Liver (tissue), 9 donors: ENCODE data around the gene TEX29. TPM values are rescaled to one million over a fixed set of nuclear protein-coding genes. Genes with fewer than 3 reads are reported as not detected.

Source experiments
- DNase-seq: peaks from one replicate; pipeline ENCODE4 v3.0.0-alpha.2; 2017; ENCODE audit warnings: low spot score
- H3K27ac ChIP-seq, 2 donors: one replicate each; pipeline ENCODE4 v1.7.0; 2013; ENCODE audit warnings: inconsistent platforms in 2 of 2, low read length in 2 of 2, control low read depth in 1 of 2, low read depth in 1 of 2, mild to moderate bottlenecking in 1 of 2
- H3K27me3 ChIP-seq, 4 donors: one replicate each; pipeline versions ENCODE4 v1.6.1 to v1.7.0; 2013; ENCODE audit warnings: low read length in 3 of 4, inconsistent platforms in 1 of 4, mild to moderate bottlenecking in 1 of 4, moderate library complexity in 1 of 4; ENCODE audit not compliant: control insufficient read depth in 4 of 4, insufficient read depth in 4 of 4
- H3K36me3 ChIP-seq, 4 donors: one replicate each; pipeline versions ENCODE4 v1.6.1 to v1.7.0; 2013; ENCODE audit warnings: low read length in 3 of 4, mild to moderate bottlenecking in 3 of 4, low read depth in 1 of 4, moderate library complexity in 1 of 4; ENCODE audit not compliant: control insufficient read depth in 4 of 4, insufficient read depth in 3 of 4
- H3K4me1 ChIP-seq, 4 donors: one replicate each; pipeline versions ENCODE4 v1.6.1 to v1.7.0; 2013; ENCODE audit warnings: low read length in 3 of 4, mild to moderate bottlenecking in 3 of 4, moderate library complexity in 1 of 4; ENCODE audit not compliant: control insufficient read depth in 4 of 4, insufficient read depth in 4 of 4
- H3K4me3 ChIP-seq, 3 donors: one replicate each; pipeline versions ENCODE4 v1.6.1 to v1.7.0; 2013; ENCODE audit warnings: low read length in 3 of 3, control low read depth in 1 of 3, low read depth in 1 of 3, mild to moderate bottlenecking in 1 of 3
- H3K9ac ChIP-seq, 2 donors: one replicate each; pipeline ENCODE4 v1.7.0; 2013; ENCODE audit warnings: low read length in 2 of 2, mild to moderate bottlenecking in 2 of 2, moderate library complexity in 2 of 2, control low read depth in 1 of 2, low read depth in 1 of 2
- H3K9me3 ChIP-seq, 4 donors: one replicate each; pipeline versions ENCODE4 v1.6.1 to v1.7.0; 2013; ENCODE audit warnings: low read length in 3 of 4; ENCODE audit not compliant: control insufficient read depth in 4 of 4
- ATF3 ChIP-seq: IDR thresholded peaks from 2 replicates; pipeline ENCODE4 v1.6.1; 2016; ENCODE audit warnings: antibody characterized with exemption
- EGR1 ChIP-seq, 2 donors: IDR thresholded peaks; 2 replicates each; pipeline ENCODE4 v1.6.1; 2016 to 2018; ENCODE audit warnings: antibody characterized with exemption in 2 of 2, low read depth in 2 of 2
- FOXA1 ChIP-seq: IDR thresholded peaks from 2 replicates; pipeline ENCODE4 v1.6.1; 2016; ENCODE audit warnings: antibody characterized with exemption
- FOXA2 ChIP-seq: IDR thresholded peaks from 2 replicates; pipeline ENCODE4 v1.6.1; 2016; ENCODE audit warnings: antibody characterized with exemption
- GABPA ChIP-seq, 2 donors: IDR thresholded peaks in 1 of 2; conservative IDR thresholded peaks in 1 of 2; 2 replicates each; pipeline ENCODE4 v1.6.1; 2016; ENCODE audit warnings: antibody characterized with exemption in 2 of 2, mild to moderate bottlenecking in 1 of 2, moderate library complexity in 1 of 2
- HNF4A ChIP-seq, 2 donors: conservative IDR thresholded peaks; 2 replicates each; pipeline ENCODE4 v1.6.1; 2016; ENCODE audit warnings: antibody characterized with exemption in 2 of 2, mild to moderate bottlenecking in 2 of 2
- HNF4G ChIP-seq: IDR thresholded peaks from 2 replicates; pipeline ENCODE4 v1.6.1; 2016; ENCODE audit warnings: antibody characterized with exemption
- JUND ChIP-seq, 2 donors: IDR thresholded peaks; 2 replicates each; pipeline ENCODE4 v1.6.1; 2016; ENCODE audit warnings: antibody characterized with exemption in 2 of 2
- MAX ChIP-seq: IDR thresholded peaks from 2 replicates; pipeline ENCODE4 v1.6.1; 2016; ENCODE audit warnings: antibody characterized with exemption
- NR2F2 ChIP-seq: IDR thresholded peaks from 2 replicates; pipeline ENCODE4 v1.6.1; 2016; ENCODE audit warnings: antibody characterized with exemption
- RAD21 ChIP-seq, 2 donors: IDR thresholded peaks; 2 replicates each; pipeline ENCODE4 v1.6.1; 2016; ENCODE audit warnings: antibody characterized with exemption in 2 of 2, mild to moderate bottlenecking in 2 of 2
- RXRA ChIP-seq, 2 donors: IDR thresholded peaks; 2 replicates each; pipeline ENCODE4 v1.6.1; 2017 to 2018; ENCODE audit warnings: antibody characterized with exemption in 2 of 2, mild to moderate bottlenecking in 1 of 2
- SP1 ChIP-seq: IDR thresholded peaks from 2 replicates; pipeline ENCODE4 v1.6.1; 2018; ENCODE audit warnings: antibody characterized with exemption, mild to moderate bottlenecking
- TAF1 ChIP-seq: conservative IDR thresholded peaks from 2 replicates; pipeline ENCODE4 v1.6.1; 2016; ENCODE audit warnings: antibody characterized with exemption, mild to moderate bottlenecking
- YY1 ChIP-seq: IDR thresholded peaks from 2 replicates; pipeline ENCODE4 v1.6.1; 2016; ENCODE audit warnings: antibody characterized with exemption, mild to moderate bottlenecking
- ZBTB33 ChIP-seq: IDR thresholded peaks from 2 replicates; pipeline ENCODE4 v1.6.1; 2016; ENCODE audit warnings: antibody characterized with exemption
- WGBS: extraction: QIAGEN DNeasy Blood & Tissue Kit; methylation state at CpG from one replicate; pipeline ENCODE4 v1.1.7; 2013; 5-methylcytosine and 5-hydroxymethylcytosine counted together
- polyA plus RNA-seq, 2 donors: library from polyadenylated mRNA; stranded (reverse) in 1 of 2; unstranded in 1 of 2; fragments of 200-250 nt in 1 of 2; fragments of >200 nt in 1 of 2; fragmentation: Nextera tagmentation in 1 of 2; extraction: Ambion mirVana in 1 of 2; gene quantifications; one replicate each; pipeline versions ENCODE4 v1.2.1 to v1.2.3, GENCODE V29; 2013 to 2015
- total RNA-seq, 2 donors: library from RNA; depleted of rRNA; stranded (reverse); fragments of >200 nt; gene quantifications; one replicate each; pipeline ENCODE4 v1.2.3, GENCODE V29; 2014
- TF ChIP-seq, protein P1 (sequence below): IDR thresholded peaks from 2 replicates; pipeline ENCODE4 v1.6.1; 2016; ENCODE audit warnings: antibody characterized with exemption, mild to moderate bottlenecking
- TF ChIP-seq, protein P2 (sequence below): fragments of 150-350 bp; IDR thresholded peaks from 2 replicates; pipeline ENCODE4 v1.5.1; 2017; ENCODE audit warnings: improper control_type of control experiment, low read depth, low read length; ENCODE audit not compliant: missing input control
- donor health status: healthy.
- donor health status: healthy.
- donor health status: healthy.
- donor health status: healthy.
- donor health status: healthy.

The TEX29 gene
- total and polyA plus RNA-seq, 4 donors: 0.17 TPM; not detected in 3

- Histone ChIP-seq H3K9ac (no peak overlapping the region), H3K4me1 (no peaks in the 10 kb centered on the region), H3K27ac (no peak overlapping the region), H3K27me3 (no peaks in the 10 kb centered on the region), H3K4me3 (no peak overlapping the region), H3K36me3 (peaks cover 8 to 44% (median 33%) of the 10 kb centered on the region in 4 donors), H3K9me3 (no peaks in the 10 kb centered on the region)
- DNase-seq: no peak
- no peak for TF ChIP-seq JUND (IDR thresholded peaks at IDR 0.05)
- WGBS: 89% methylated on average over 13 of the region's 13 CpGs
Observed at GRCh38 chr13:111298214-111298975, 22.0 kb upstream of the TEX29 start.

- DNase-seq: no peak
- WGBS: 97% methylated on average over 22 of the region's 22 CpGs
- H3K36me3 ChIP-seq: peaks cover 12 to 67% (median 53%) of the 10 kb centered on the region in 4 donors
Observed at GRCh38 chr13:111302045-111302726, 18.3 kb upstream of the TEX29 start.

More at GRCh38 chr13:111302045-111302726, 18.3 kb upstream of the TEX29 start:
- H3K27me3 ChIP-seq: no peaks in the 10 kb centered on the region
- TF ChIP-seq FOXA2: no peak
- TF ChIP-seq HNF4G: no peak
- TF ChIP-seq JUND (IDR thresholded peaks at IDR 0.05): no peak
- TF ChIP-seq, protein P1, sequence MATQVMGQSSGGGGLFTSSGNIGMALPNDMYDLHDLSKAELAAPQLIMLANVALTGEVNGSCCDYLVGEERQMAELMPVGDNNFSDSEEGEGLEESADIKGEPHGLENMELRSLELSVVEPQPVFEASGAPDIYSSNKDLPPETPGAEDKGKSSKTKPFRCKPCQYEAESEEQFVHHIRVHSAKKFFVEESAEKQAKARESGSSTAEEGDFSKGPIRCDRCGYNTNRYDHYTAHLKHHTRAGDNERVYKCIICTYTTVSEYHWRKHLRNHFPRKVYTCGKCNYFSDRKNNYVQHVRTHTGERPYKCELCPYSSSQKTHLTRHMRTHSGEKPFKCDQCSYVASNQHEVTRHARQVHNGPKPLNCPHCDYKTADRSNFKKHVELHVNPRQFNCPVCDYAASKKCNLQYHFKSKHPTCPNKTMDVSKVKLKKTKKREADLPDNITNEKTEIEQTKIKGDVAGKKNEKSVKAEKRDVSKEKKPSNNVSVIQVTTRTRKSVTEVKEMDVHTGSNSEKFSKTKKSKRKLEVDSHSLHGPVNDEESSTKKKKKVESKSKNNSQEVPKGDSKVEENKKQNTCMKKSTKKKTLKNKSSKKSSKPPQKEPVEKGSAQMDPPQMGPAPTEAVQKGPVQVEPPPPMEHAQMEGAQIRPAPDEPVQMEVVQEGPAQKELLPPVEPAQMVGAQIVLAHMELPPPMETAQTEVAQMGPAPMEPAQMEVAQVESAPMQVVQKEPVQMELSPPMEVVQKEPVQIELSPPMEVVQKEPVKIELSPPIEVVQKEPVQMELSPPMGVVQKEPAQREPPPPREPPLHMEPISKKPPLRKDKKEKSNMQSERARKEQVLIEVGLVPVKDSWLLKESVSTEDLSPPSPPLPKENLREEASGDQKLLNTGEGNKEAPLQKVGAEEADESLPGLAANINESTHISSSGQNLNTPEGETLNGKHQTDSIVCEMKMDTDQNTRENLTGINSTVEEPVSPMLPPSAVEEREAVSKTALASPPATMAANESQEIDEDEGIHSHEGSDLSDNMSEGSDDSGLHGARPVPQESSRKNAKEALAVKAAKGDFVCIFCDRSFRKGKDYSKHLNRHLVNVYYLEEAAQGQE: no peak
- TF ChIP-seq RXRA (IDR thresholded peaks at IDR 0.05): no peak
- no peak for TF ChIP-seq EGR1 (IDR thresholded peaks at IDR 0.05; ENCODE audit: low read depth in 2 of 2)
- TF ChIP-seq GABPA (IDR thresholded peaks at IDR 0.05 in 1 of 2, conservative IDR thresholded peaks at IDR 0.05 in 1 of 2): no peak
- no peak for TF ChIP-seq YY1
- no peak for TF ChIP-seq MAX
- TF ChIP-seq ZBTB33: no peak
- TF ChIP-seq HNF4A (conservative IDR thresholded peaks at IDR 0.05): no peak
- TF ChIP-seq, protein P2, sequence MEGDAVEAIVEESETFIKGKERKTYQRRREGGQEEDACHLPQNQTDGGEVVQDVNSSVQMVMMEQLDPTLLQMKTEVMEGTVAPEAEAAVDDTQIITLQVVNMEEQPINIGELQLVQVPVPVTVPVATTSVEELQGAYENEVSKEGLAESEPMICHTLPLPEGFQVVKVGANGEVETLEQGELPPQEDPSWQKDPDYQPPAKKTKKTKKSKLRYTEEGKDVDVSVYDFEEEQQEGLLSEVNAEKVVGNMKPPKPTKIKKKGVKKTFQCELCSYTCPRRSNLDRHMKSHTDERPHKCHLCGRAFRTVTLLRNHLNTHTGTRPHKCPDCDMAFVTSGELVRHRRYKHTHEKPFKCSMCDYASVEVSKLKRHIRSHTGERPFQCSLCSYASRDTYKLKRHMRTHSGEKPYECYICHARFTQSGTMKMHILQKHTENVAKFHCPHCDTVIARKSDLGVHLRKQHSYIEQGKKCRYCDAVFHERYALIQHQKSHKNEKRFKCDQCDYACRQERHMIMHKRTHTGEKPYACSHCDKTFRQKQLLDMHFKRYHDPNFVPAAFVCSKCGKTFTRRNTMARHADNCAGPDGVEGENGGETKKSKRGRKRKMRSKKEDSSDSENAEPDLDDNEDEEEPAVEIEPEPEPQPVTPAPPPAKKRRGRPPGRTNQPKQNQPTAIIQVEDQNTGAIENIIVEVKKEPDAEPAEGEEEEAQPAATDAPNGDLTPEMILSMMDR: no peak
- TF ChIP-seq RAD21 (IDR thresholded peaks at IDR 0.05): no peak
- no peak for TF ChIP-seq NR2F2
- no peak for TF ChIP-seq TAF1
- no peak for TF ChIP-seq FOXA1
- no peak for TF ChIP-seq ATF3
- no peak for TF ChIP-seq SP1
- H3K9me3 ChIP-seq: no peaks in the 10 kb centered on the region
- H3K4me3 ChIP-seq: no peak overlapping the region
- H3K27ac ChIP-seq: no peak overlapping the region
- no peaks in the 10 kb centered on the region for H3K4me1 ChIP-seq
- no peak overlapping the region for H3K9ac ChIP-seq
